A549 (cell line): ENCODE data around the gene SLC22A23. TPM values are rescaled to one million over a fixed set of nuclear protein-coding genes. Genes with fewer than 3 reads are reported as not detected.

Experiments used
- ATAC-seq, 2 experiments: fragments of 200-7000 bp in 1 of 2; fragments of >200 bp in 1 of 2; cut with Nextera tagmentation in 1 of 2; cut with Tn5 transposase in 1 of 2; 3 replicates each; pipeline versions ENCODE4 v1.8.0 to v1.9.1; 2018 to 2020; ENCODE audit warnings: mild to moderate bottlenecking in 1 of 2, moderate library complexity in 1 of 2
- CTCF ChIA-PET: fragments of 300-600 bp; sonication (Branson Sonifier 250); formaldehyde crosslinking; extraction: SDS; loops from one replicate; lab custom pipeline; 2021; ENCODE audit warnings: antibody characterized with exemption, inconsistent platforms; lab: Yijun Ruan, JAX
- POLR2A ChIA-PET: fragments of 350-600 bp; formaldehyde crosslinking; extraction: SDS; loops from one replicate; lab custom pipeline; 2021; ENCODE audit warnings: antibody characterized with exemption, inconsistent platforms; lab: Yijun Ruan, JAX
- DNase-seq, 2 experiments: peaks; one replicate each; pipeline versions ENCODE4 v3.0.0 to v3.0.0-alpha.2; 2011 to 2016; ENCODE audit warnings: low read depth in 1 of 2, low spot score in 1 of 2
- FAIRE-seq: peaks from 2 replicates; lab custom pipeline; 2011; peaks lifted over from hg19 to GRCh38; lab: Jason Lieb, UNC
- H3K27ac ChIP-seq, 2 experiments: fragments of >200 bp; sonication (Bioruptor Twin); formaldehyde crosslinking; 3 replicates each; pipeline ENCODE4 v1.5.1; 2016 to 2017
- H3K4me1 ChIP-seq: fragments of >200 bp; sonication (Bioruptor Twin); formaldehyde crosslinking; 3 replicates; pipeline ENCODE4 v1.6.1; 2016
- H3K4me2 ChIP-seq: fragments of >200 bp; sonication (Bioruptor Twin); formaldehyde crosslinking; 3 replicates; pipeline ENCODE4 v1.6.1; 2016
- H3K4me3 ChIP-seq: fragments of >200 bp; sonication (Bioruptor Twin); formaldehyde crosslinking; 3 replicates; pipeline ENCODE4 v1.5.1; 2016
- H3K9me3 ChIP-seq: fragments of >200 bp; sonication (Bioruptor Twin); formaldehyde crosslinking; 3 replicates; pipeline ENCODE4 v1.6.1; 2016
- BCL3 ChIP-seq: fragments of >200 bp; sonication (Bioruptor Twin); formaldehyde crosslinking; IDR thresholded peaks from 3 replicates; pipeline ENCODE4 v1.6.1; 2016
- CBX2 ChIP-seq: fragments of 200-600 bp; sonication (generic); IDR thresholded peaks from 2 replicates; pipeline ENCODE4 v1.6.1; 2016; ENCODE audit warnings: low read depth, mild to moderate bottlenecking, borderline replicate concordance
- CHD4 ChIP-seq: fragments of 200-600 bp; sonication (generic); IDR thresholded peaks from 2 replicates; pipeline ENCODE4 v1.6.1; 2016; ENCODE audit warnings: antibody characterized with exemption, mild to moderate bottlenecking, borderline replicate concordance
- CTCF ChIP-seq: fragments of >200 bp; sonication (Bioruptor Twin); formaldehyde crosslinking; IDR thresholded peaks from 3 replicates; pipeline ENCODE4 v1.5.1; 2016
- EHMT2 ChIP-seq: fragments of 200-600 bp; sonication (generic); IDR thresholded peaks from 2 replicates; pipeline ENCODE4 v1.6.1; 2016; ENCODE audit warnings: antibody characterized with exemption, low read depth, mild to moderate bottlenecking, moderate library complexity
- ELK1 ChIP-seq: fragments of 150-350 bp; IDR thresholded peaks from 2 replicates; pipeline ENCODE4 v1.6.1; 2014; ENCODE audit warnings: low read depth, mild to moderate bottlenecking, low read length
- FOSB ChIP-seq: fragments of 250-450 bp; sonication (Bioruptor Pico); IDR thresholded peaks from 2 replicates; pipeline ENCODE4 v1.5.0; 2020; ENCODE audit warnings: mild to moderate bottlenecking, moderate library complexity
- HDAC2 ChIP-seq: fragments of 200-600 bp; sonication (generic); IDR thresholded peaks from 2 replicates; pipeline ENCODE4 v1.6.1; 2016
- HEYL ChIP-seq: fragments of 250-450 bp; sonication (Bioruptor Pico); IDR thresholded peaks from 2 replicates; pipeline ENCODE4 v1.8.0; 2021; ENCODE audit warnings: mild to moderate bottlenecking, moderate library complexity
- HMGXB4 ChIP-seq: fragments of 250-450 bp; sonication (Bioruptor Pico); IDR thresholded peaks from 2 replicates; pipeline ENCODE4 v1.5.0; 2021; ENCODE audit warnings: mild to moderate bottlenecking, moderate library complexity, borderline replicate concordance
- HOXB5 ChIP-seq: fragments of 250-450 bp; sonication (Bioruptor Pico); IDR thresholded peaks from 2 replicates; pipeline ENCODE4 v1.5.0; 2020; ENCODE audit warnings: mild to moderate bottlenecking, moderate library complexity
- JUN ChIP-seq, 2 experiments: fragments of >200 bp; sonication (Bioruptor Twin); formaldehyde crosslinking; IDR thresholded peaks; 2 replicates in 1 of 2; 3 replicates in 1 of 2; pipeline ENCODE4 v1.6.1; 2016 to 2017
- JUNB ChIP-seq: fragments of >200 bp; sonication (Bioruptor Twin); formaldehyde crosslinking; IDR thresholded peaks from 2 replicates; pipeline ENCODE4 v1.6.1; 2016
- MAX ChIP-seq: IDR thresholded peaks from 2 replicates; pipeline ENCODE4 v1.6.1; 2012
- MYC ChIP-seq: IDR thresholded peaks from 2 replicates; pipeline ENCODE4 v1.6.1; 2012; ENCODE audit warnings: mild to moderate bottlenecking, inconsistent platforms, low read length, improper control_type of control experiment, borderline replicate concordance
- NR3C1 ChIP-seq: fragments of >200 bp; sonication (Bioruptor Twin); formaldehyde crosslinking; IDR thresholded peaks from 3 replicates; pipeline ENCODE4 v1.6.1; 2017
- PBX3 ChIP-seq: IDR thresholded peaks from 2 replicates; pipeline ENCODE4 v1.6.1; 2012
- PHF8 ChIP-seq: fragments of 200-600 bp; sonication (generic); IDR thresholded peaks from 2 replicates; pipeline ENCODE4 v1.6.1; 2016; ENCODE audit warnings: low read depth, mild to moderate bottlenecking, antibody characterized with exemption, moderate library complexity, borderline replicate concordance
- RCOR1 ChIP-seq: fragments of 150-350 bp; IDR thresholded peaks from 2 replicates; pipeline ENCODE4 v1.6.1; 2014; ENCODE audit warnings: antibody characterized with exemption, low read length, low read depth
- ZC3H11A ChIP-seq: fragments of 450-650 bp; IDR thresholded peaks from 2 replicates; pipeline ENCODE4 v1.6.1; 2014; ENCODE audit warnings: antibody characterized with exemption, mild to moderate bottlenecking
- ZNF302 ChIP-seq: fragments of 250-450 bp; sonication (Bioruptor Pico); IDR thresholded peaks from 2 replicates; pipeline ENCODE4 v1.9.0; 2021; ENCODE audit warnings: inconsistent platforms, mild to moderate bottlenecking, moderate library complexity
- ZSCAN20 ChIP-seq: fragments of 250-450 bp; sonication (Bioruptor Pico); IDR thresholded peaks from 2 replicates; pipeline ENCODE4 v1.8.0; 2022; ENCODE audit warnings: mild to moderate bottlenecking, moderate library complexity
- WGBS: methylation state at CpG from one replicate; pipeline ENCODE4 v1.1.6; 2017; ENCODE audit errors: missing lambda C conversion rate; 5-methylcytosine and 5-hydroxymethylcytosine counted together
- polyA plus RNA-seq, 4 experiments: library from polyadenylated mRNA; depleted of rRNA in 3 of 4; stranded (reverse); fragments of >200 nt; fragmentation: RNase III in 1 of 4; extraction: RNeasy Plus Mini Kit Qiagen cat#74134 plus additional on column Dnase treatment in 1 of 4; gene quantifications; 2 replicates in 3 of 4; 3 replicates in 1 of 4; pipeline ENCODE4 v1.2.3, GENCODE V29; 2011 to 2017

SLC22A23 gene
- polyA plus RNA-seq, 2 of the 4 experiments (the other 2 are of a cell fraction), result 4.4 to 6.2 TPM

GRCh38 chr6:3458706-3459421, 2.0 kb upstream of the SLC22A23 start:
- ATAC-seq (no peak), FAIRE-seq (no peak)
- CTCF ChIA-PET, result interaction anchor here (0.6 to 2.8 kb wide), 3 partner anchors 37 to 273 kb away, joined by 3 to 8 read pairs (median 4); no protein-coding TSS in a partner anchor

GRCh38 chr6:3457710-3458602, 1.1 kb upstream of the SLC22A23 start:
- Histone ChIP-seq H3K4me1 (peaks cover 33% of the 10 kb centered on the region), H3K4me3 (peak overlapping the region; percentile 95), H3K27ac (peak overlapping the region; percentile 89 to 97), H3K9me3 (no peaks in the 10 kb centered on the region), H3K4me2 (peak overlapping the region; percentile 86)
- ATAC-seq, result peak; percentile 71 to 77
- peak in 1 of 2 experiments; percentile 63 for DNase-seq
- peak; percentile 28; the same call in 1 of the 2 replicates for TF ChIP-seq MAX
- no peak for TF ChIP-seq JUNB
- ChIA-PET POLR2A (no interaction called here), CTCF (interaction anchor here (0.6 to 2.8 kb wide), 6 partner anchors 36 to 475 kb away, joined by 3 to 8 read pairs (median 4); no protein-coding TSS in a partner anchor)
- no peak for FAIRE-seq
- 37% methylated on average over 28 of the region's 29 CpGs for WGBS

More at GRCh38 chr6:3458706-3459421, 2.0 kb upstream of the SLC22A23 start:
- Histone ChIP-seq H3K4me2 (no peak overlapping the region), H3K4me1 (peaks cover 29% of the 10 kb centered on the region), H3K4me3 (no peak overlapping the region), H3K9me3 (no peaks in the 10 kb centered on the region), H3K27ac (no peak overlapping the region)
- TF ChIP-seq HOXB5 (CRISPR knock-in tag) (no peak), HEYL (CRISPR knock-in tag) (no peak), ZSCAN20 (CRISPR knock-in tag) (no peak), PBX3 (no peak), HDAC2 (no peak), EHMT2 (no peak), FOSB (CRISPR knock-in tag) (no peak), CHD4 (no peak), PHF8 (no peak), NR3C1 (no peak)
- DNase-seq, result no peak
- POLR2A ChIA-PET, result interaction anchor here (0.9 kb wide), 1 partner anchor 14 kb away, joined by 4 read pairs; no protein-coding TSS in a partner anchor
- WGBS, result 90% methylated on average over 6 of the region's 6 CpGs

- WGBS, result no CpG with 5 or more reads among the region's 89 CpGs
- Histone ChIP-seq H3K9me3 (no peaks in the 10 kb centered on the region), H3K4me3 (peak overlapping the region; percentile 95), H3K4me2 (peak overlapping the region; percentile 86), H3K4me1 (peaks cover 33% of the 10 kb centered on the region), H3K27ac (peak overlapping the region; percentile 89 to 97)
- CTCF ChIA-PET, result interaction anchor here (0.6 to 1.2 kb wide), 5 partner anchors 23 to 132 kb away, joined by 3 to 4 read pairs (median 3); no protein-coding TSS in a partner anchor
- no peak for DNase-seq
- ATAC-seq, result peak in 1 of 2 experiments; percentile 31; a peak in 3 of 6 replicates
- no peak for FAIRE-seq
- POLR2A ChIA-PET, result interaction anchor here (0.7 to 1.3 kb wide), 3 partner anchors 17 to 392 kb away, joined by 3 to 5 read pairs (median 3); no protein-coding TSS in a partner anchor
- TF ChIP-seq ZNF302 (CRISPR knock-in tag) (no peak), RCOR1 (no peak), CBX2 (no peak), ZC3H11A (no peak), EHMT2 (no peak), ELK1 (no peak), MYC (no peak), HMGXB4 (CRISPR knock-in tag) (no peak), HEYL (CRISPR knock-in tag) (no peak), JUN (IDR thresholded peaks at IDR 0.05) (no peak; a peak in 1 of 5 replicates), CTCF (no peak), HOXB5 (CRISPR knock-in tag) (no peak), BCL3 (no peak)
Measured at GRCh38 chr6:3456395-3456897, 404 bp downstream of the SLC22A23 start.
